NCI-H2196 treated with DMSO at 0.1 percent for 48 hours (cell line): ENCODE results near the gene ARHGEF33.

ENCODE experiments used
- DNase-seq: peaks from one replicate; lab custom pipeline; 2025; ENCODE audit not compliant: unreplicated experiment; lab: John Stamatoyannopoulos, UW

The ARHGEF33 gene

GRCh38 chr2:38889575-38889974 is at the start of gene ARHGEF33:
Gene ARHGEF33 (plus strand): TSS chr2:38889875. CDS start chr2:38919448, 29,573 bp downstream.
- no peak for DNase-seq

DNA sequence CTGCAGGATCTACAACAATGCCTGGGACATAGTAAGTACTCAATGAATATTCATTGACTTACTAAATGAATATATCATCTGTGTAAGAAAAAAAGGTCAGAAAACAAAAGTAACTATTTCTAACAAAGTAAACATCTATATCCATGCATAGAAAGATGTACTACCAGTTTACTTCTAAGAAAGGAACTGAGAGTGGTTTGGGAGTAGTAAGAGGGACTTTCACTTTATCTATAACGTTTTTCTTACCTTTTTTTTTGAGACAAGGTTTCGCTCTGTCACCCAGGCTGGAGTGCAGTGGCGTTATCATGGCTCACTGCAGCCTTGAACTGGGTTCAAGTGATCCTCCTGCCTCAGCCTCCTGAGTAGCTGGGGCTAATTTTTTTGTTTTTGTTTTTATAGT is 39.6 kb upstream of the ARHGEF33 start:
- DNase-seq: no peak

GRCh38 chr2:38856165-38856564 is 33.5 kb upstream of the ARHGEF33 start:
- DNase-seq: no peak

DNA sequence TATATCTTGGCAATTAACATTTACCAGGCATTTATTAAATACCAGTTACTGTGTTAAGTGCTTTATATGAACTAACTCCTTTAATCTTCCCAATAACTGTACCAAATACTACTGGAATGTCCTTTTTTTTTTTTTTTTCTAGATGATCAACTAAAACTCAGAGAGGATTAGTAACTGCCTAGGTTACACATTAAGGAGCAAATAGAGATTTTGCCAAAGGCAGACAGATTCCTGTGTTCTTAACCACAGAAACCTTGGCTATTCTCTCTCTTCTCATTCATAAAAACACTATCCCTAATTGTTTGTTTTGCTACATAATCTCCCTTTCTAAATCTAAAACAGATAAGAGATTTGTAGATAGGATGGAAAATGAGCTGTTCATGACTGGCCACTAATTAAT is 27.2 kb upstream of the ARHGEF33 start:
- no peak for DNase-seq

GRCh38 chr2:38863061-38863695 is 26.5 kb upstream of the ARHGEF33 start:
- no peak for DNase-seq

GRCh38 chr2:38866773-38867443 is 22.8 kb upstream of the ARHGEF33 start:
- DNase-seq: no peak

DNA sequence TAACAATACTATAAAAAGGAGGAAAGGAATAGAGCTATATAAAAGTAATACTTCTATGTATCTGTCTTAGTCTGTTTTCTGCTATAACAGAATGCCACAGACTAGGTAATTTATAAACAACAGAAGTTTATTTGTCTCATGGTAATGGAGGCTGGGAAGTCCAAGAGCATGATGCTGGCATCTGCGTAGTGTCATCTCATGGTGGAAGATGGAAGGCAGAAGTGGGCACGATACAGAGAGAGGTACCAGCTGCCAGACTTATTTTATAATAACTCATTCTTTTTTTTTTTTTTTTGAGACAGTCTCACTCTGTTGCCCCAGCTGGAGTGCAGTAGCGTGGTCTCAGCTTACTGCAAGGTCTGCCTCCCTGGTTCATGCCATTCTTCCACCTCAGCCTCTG is 18.2 kb upstream of the ARHGEF33 start:
- DNase-seq: no peak

DNA sequence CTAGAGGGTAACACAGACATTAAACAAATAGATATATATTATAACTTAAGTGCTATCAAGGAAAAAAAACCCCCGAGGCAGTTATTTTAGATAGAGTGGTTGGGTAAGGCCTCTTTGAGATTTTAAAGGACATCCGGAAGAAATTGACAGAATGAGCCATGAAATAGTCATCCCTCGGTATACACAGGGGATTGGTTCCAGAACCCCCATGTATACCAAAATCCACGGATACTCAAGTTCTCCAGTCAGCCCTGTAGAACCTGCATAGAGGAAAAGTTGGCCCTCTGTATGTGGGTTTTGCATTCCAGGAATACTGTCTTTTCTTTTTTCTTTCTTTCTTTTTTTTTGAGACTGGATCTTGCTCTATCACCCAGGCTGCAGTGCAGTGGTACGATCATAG is 15.9 kb upstream of the ARHGEF33 start:
- no peak for DNase-seq

DNA sequence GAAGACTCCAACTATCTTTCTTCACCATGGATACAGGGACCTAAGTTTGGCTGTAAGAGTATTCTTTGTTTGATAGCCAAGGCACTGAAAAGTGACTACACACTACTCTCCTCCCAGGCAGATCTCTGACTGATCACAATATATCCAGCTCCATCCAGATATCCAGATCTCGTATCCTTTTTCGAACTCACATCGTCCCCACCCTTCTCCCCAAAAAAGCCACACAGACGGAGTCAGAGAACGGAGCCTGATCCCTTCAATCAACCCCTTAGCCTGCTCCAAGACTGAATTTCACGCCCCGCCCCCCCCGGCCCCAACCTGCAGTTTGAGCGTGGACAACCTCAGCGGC is 14.5 kb upstream of the ARHGEF33 start:
- peak; percentile 2 for DNase-seq

DNA sequence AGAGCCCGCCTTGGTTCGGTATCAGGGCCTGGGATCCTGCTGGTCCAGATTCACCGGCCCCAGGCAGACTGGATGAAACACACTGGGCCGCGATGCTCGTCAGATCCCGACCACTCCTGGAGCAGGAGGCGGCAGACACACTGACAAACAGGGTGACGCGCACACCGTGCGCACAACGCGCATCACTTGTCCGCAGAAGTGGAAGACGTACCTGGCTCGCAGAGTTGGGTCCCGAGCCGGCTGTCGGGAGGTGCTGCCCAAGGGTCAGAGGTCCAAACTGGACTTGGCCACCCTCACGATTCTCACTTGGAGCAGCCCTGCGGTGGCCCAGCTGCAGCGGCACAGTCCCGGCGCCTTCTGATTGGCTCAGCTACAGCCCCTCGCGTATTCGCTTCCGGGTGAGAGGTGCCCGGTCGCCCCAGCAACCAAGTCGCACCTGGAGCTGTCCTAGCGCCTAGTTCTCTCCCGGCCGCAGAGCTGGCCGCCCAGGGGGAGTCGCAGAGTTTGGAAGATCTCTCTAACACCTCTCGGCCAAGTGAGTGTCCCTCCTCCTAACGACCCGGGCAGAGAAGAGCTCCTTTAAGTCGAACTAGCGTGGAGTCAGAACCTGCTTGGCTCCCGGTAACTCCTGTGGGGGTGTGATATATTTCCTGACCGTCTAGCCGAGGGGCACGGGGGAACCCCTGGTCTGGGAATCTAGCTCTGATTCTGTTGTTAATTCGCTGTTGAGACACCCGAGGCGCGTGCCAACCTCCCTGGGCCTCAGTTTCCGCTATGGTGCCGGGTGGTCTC is 13.9 kb upstream of the ARHGEF33 start, which contains the start of the genes DHX57 and MORN2:
DHX57 (minus strand) TSS at position 359 of the 792 bp plus-strand sequence. CDS start 7,529 bp downstream, outside the sequence.
MORN2 (plus strand) TSS at position 401 of the 792 bp plus-strand sequence.
- DNase-seq: peak; percentile 70

- DNase-seq: no peak
Observed at GRCh38 chr2:38876407-38876806, 13.3 kb upstream of the ARHGEF33 start.

- no peak for DNase-seq
Observed at GRCh38 chr2:38886063-38886462, 3.6 kb upstream of the ARHGEF33 start.

DNA sequence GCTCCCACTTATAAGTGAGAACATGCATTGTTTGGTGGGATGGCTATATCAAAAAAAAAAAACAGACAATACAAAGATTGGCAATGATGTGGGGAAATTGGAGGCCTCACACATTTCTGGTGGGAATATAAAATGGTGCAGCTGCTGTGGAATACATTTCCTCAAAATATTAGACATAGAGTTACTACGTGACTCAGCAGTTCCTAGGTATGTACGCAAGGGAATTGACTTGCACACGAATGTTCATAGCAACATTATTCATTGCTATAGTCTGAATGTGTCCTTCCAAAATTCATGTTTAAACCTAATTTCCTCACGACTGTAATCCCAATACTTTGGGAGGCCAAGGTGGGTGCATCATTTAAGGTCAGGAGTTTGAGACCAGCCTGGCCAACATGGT is 2.3 kb upstream of the ARHGEF33 start:
- no peak for DNase-seq

GRCh38 chr2:38887902-38888554 is 1.6 kb upstream of the ARHGEF33 start:
- no peak for DNase-seq

- no peak for DNase-seq
Observed at GRCh38 chr2:38889045-38889444, 630 bp upstream of the ARHGEF33 start.

GRCh38 chr2:38892819-38893218 is 3.1 kb downstream of the ARHGEF33 start:
- DNase-seq: no peak

DNA sequence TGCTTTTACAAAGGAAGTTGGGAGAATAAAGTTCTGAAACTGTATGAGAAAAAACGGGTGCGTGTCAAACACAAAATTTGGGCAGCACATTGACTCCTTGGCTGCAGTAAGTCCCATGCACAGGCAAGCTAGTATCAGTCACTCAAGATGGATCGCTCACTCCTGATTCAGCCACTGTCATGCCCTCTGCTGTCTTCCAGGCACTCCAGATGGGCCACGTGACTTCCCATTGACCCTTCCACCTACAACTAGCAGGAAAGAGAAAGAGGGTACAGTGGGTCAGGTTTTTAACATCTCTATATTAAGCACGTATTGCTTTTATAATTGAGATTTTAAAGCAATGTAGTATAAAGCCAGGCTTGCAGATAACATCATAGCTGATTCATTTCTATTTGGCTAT is 8.6 kb downstream of the ARHGEF33 start:
- no peak for DNase-seq

GRCh38 chr2:38900726-38901125 is 11.1 kb downstream of the ARHGEF33 start:
- no peak for DNase-seq

DNA sequence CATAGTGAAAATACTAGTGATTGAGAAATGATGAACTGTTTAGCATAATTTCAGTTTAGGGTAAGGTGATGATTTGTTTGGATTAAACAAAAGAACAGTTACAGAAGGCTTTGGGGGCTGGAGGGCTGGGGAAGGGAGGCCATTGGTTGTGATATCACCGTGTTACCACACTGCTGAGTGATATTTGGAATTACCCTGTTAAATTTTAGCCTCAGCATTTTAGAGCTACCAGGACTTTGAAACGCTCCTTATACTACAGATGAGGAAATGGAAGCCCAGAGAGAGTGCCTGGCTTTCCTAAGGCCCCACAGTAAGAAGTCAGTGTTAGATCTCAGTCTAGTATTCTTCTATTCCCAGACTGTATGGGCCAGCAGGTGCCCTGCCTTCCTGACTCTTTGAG is 15.6 kb downstream of the ARHGEF33 start:
- no peak for DNase-seq

DNA sequence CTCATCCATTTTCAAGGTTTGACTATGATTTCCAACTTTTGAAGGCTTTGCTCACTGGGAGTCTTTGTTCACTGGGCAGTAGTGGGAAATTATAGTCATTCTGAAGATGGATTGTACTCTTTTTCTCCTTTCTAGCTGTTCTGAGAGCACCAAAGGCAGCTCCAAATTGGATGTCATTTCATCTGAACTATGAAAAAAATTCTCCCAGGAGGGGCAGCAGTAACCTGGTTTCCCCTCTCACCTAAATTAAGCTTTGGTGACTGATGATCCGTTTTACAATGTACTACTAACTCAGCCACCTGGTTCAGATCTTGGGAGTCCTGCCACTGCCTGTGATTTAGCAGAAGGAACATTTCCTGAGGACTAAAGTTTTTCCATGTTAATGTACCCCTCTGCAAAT is 17.6 kb downstream of the ARHGEF33 start:
- DNase-seq: no peak

DNA sequence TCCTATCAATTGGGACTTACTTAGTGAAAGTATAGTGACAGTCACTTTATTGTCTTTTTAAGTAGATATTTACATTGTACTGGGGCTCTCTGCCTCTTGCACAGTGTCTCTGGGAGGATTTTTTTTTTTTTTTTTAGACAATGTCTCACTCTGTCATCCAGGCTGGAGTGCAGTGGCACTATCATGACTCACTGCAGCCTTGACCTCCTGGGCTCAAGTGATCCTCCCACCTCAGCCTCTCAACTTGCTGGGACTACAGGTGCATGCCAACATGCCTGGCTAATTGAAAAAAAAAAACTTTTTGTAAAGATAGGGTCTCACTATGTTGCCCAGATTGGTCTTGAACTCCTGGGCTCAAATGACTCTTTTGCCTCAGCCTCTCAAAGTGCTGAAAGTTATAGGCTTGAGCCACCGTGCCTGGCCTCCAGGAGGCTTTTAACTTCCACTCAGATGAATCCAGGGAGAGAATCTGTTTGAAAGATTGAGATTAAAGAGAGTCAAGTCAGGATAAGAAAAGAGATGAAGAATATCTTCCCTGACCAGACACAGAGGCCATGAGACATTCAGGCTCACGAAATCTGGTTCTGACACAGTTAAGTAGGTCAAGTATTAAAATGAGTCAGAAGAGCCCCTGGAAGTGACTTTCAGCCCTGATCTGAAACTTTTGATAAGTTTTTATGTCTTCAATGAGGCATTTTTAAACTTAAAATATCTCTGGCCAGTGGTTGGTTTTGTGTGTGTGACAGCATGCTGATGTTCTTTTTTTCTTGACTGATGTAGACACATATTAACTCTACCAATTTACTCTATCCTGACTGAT is 18.3 kb downstream of the ARHGEF33 start:
- DNase-seq: no peak
